ENCODE results near the gene PDLIM3.
A peak's percentile ranks its signal among the peaks of the same experiment; 100 is the strongest.

Gene PDLIM3

GRCh38 chr4:185471235-185472102 is 63.8 kb downstream of the PDLIM3 start, which contains the start of gene CCDC110:
Gene CCDC110, minus strand, starts transcription at chr4:185471733. Its CDS starts 50 bp downstream, at chr4:185471683.
- peak; percentile 78 for DNase-seq (ENCODE audit: low read depth)

GRCh38 chr4:185470501-185471195 is 64.7 kb downstream of the PDLIM3 start:
- DNase-seq (ENCODE audit: low read depth): no peak

- DNase-seq (ENCODE audit: low read depth): no peak
Observed at GRCh38 chr4:185469580-185470154, 65.6 kb downstream of the PDLIM3 start.

GRCh38 chr4:185468999-185469398 is 66.3 kb downstream of the PDLIM3 start:
- DNase-seq (ENCODE audit: low read depth): no peak

GRCh38 chr4:185467991-185468390 is 67.3 kb downstream of the PDLIM3 start:
- DNase-seq (ENCODE audit: low read depth): no peak

GRCh38 chr4:185467101-185467500 is 68.2 kb downstream of the PDLIM3 start:
- no peak for DNase-seq (ENCODE audit: low read depth)

GRCh38 chr4:185465707-185466106 is 69.6 kb downstream of the PDLIM3 start:
- no peak for DNase-seq (ENCODE audit: low read depth)

- DNase-seq (ENCODE audit: low read depth): no peak
Observed at GRCh38 chr4:185464887-185465286, 70.4 kb downstream of the PDLIM3 start.

GRCh38 chr4:185464183-185464582 is 71.1 kb downstream of the PDLIM3 start:
- DNase-seq (ENCODE audit: low read depth): no peak

GRCh38 chr4:185463541-185463940 is 71.8 kb downstream of the PDLIM3 start:
- DNase-seq (ENCODE audit: low read depth): no peak

- no peak for DNase-seq (ENCODE audit: low read depth)
Observed at GRCh38 chr4:185461565-185461964, 73.7 kb downstream of the PDLIM3 start.

- no peak for DNase-seq (ENCODE audit: low read depth)
Observed at GRCh38 chr4:185457136-185457535, 78.2 kb downstream of the PDLIM3 start.

GRCh38 chr4:185456131-185456530 is 79.2 kb downstream of the PDLIM3 start:
- DNase-seq (ENCODE audit: low read depth): no peak

Measured in stimulated activated CD8-positive, alpha-beta memory T cell treated with anti-CD3 and anti-CD28 coated beads, Interleukin-12 subunit alpha, Interleukin-12 subunit beta, amount 100 ng/mL, for 4 hours (primary cell).